Loucy (cell line): ENCODE data around the gene VWA1.
A peak's percentile ranks its signal among the peaks of the same experiment; 100 is the strongest.

Experiments
- H2AFZ ChIP-seq: fragments of 200-600 bp; sonication (generic); 2 replicates; pipeline ENCODE4 v1.6.0; 2016; ENCODE audit warnings: antibody characterized with exemption, mild to moderate bottlenecking, low read length, moderate library complexity
- H3F3A ChIP-seq: fragments of 200-600 bp; 2 replicates; pipeline ENCODE4 v1.6.0; 2016; ENCODE audit warnings: antibody characterized with exemption, low read depth, mild to moderate bottlenecking
- H3K27me3 ChIP-seq: fragments of 200-600 bp; sonication (generic); 2 replicates; pipeline ENCODE4 v1.6.1; 2014; ENCODE audit warnings: low read length, mild to moderate bottlenecking; ENCODE audit not compliant: insufficient read depth, poor library complexity, severe bottlenecking
- H3K36me3 ChIP-seq: fragments of 200-600 bp; sonication (generic); 2 replicates; pipeline ENCODE4 v1.6.1; 2016; ENCODE audit warnings: low read length; ENCODE audit not compliant: insufficient read depth
- H3K4me1 ChIP-seq: fragments of 200-600 bp; sonication (generic); 2 replicates; pipeline ENCODE4 v1.5.1; 2014; ENCODE audit warnings: low read length, mild to moderate bottlenecking; ENCODE audit not compliant: insufficient read depth, poor library complexity, severe bottlenecking
- H3K4me2 ChIP-seq: fragments of 200-600 bp; sonication (generic); 2 replicates; pipeline ENCODE4 v1.6.0; 2014; ENCODE audit warnings: antibody characterized with exemption, low read length, low read depth, mild to moderate bottlenecking; ENCODE audit not compliant: poor library complexity, severe bottlenecking
- H3K4me3 ChIP-seq: fragments of 200-600 bp; sonication (generic); 2 replicates; pipeline ENCODE4 v1.5.1; 2014; ENCODE audit warnings: low read length, mild to moderate bottlenecking, mixed read lengths; ENCODE audit not compliant: poor library complexity, severe bottlenecking
- H3K79me2 ChIP-seq: fragments of 200-600 bp; sonication (generic); 2 replicates; pipeline ENCODE4 v1.6.1; 2014; ENCODE audit warnings: low read length; ENCODE audit not compliant: insufficient read depth
- H3K9ac ChIP-seq: fragments of 200-600 bp; sonication (generic); 2 replicates; pipeline ENCODE4 v1.6.0; 2014; ENCODE audit warnings: mild to moderate bottlenecking, low read depth, low read length, moderate library complexity; ENCODE audit not compliant: poor library complexity, severe bottlenecking
- H3K9me2 ChIP-seq: fragments of 200-600 bp; sonication (generic); replicated peaks from 2 replicates; pipeline ENCODE4 v1.6.1; 2016; ENCODE audit warnings: low read depth, low read length, mixed read lengths
- H3K9me3 ChIP-seq: fragments of 200-600 bp; sonication (generic); 2 replicates; pipeline ENCODE4 v1.6.1; 2014; ENCODE audit warnings: mild to moderate bottlenecking, antibody characterized with exemption, low read length, low read depth; ENCODE audit not compliant: insufficient read depth
- H4K20me1 ChIP-seq: fragments of 200-600 bp; sonication (generic); 2 replicates; pipeline ENCODE4 v1.6.0; 2014; ENCODE audit warnings: antibody characterized with exemption, low read length, mild to moderate bottlenecking; ENCODE audit not compliant: insufficient read depth, poor library complexity, severe bottlenecking
- EZH2phosphoT487 ChIP-seq: fragments of 200-600 bp; IDR thresholded peaks from 2 replicates; pipeline ENCODE4 v1.6.1; 2018; ENCODE audit warnings: antibody characterized with exemption, mild to moderate bottlenecking, moderate library complexity, borderline replicate concordance
- TF ChIP-seq, protein P1 (sequence below): fragments of 200-600 bp; sonication (generic); conservative IDR thresholded peaks from 2 replicates; pipeline ENCODE4 v1.5.1; 2014; ENCODE audit warnings: mild to moderate bottlenecking, antibody characterized with exemption, low read length

The VWA1 gene

DNA sequence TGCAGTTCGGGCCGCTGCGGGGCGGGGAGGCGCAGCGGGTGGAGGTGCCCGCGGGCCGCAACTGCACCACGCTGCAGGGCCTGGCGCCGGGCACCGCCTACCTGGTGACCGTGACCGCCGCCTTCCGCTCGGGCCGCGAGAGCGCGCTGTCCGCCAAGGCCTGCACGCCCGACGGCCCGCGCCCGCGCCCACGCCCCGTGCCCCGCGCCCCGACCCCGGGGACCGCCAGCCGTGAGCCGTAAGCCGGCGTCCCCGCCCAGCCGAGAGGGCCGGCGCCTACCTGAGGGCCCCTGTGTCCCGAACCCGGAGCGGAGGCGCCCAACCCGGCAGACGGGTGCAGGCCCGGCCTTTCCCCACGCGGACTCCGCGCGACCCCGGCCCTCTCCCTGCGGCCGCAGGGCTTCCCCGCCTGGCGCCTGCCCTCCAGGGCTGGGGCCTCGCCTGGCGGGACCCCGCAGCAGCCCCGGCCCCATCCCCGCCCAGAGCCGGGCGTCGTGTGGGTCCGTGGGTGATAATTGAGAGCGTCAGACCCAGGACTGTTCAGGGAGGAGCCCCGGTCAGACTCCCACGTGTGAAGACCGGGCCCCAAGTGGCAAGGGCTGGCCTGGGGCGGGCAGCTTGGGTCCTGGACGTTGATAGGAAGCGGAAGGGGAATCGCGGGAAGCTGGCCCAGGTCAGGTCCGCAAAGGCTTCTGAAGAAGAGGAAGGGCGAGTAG is 4.2 kb downstream of the VWA1 start:
- Histone ChIP-seq H3K4me1 (peaks cover 25% of the 10 kb centered on the region), H3K4me3 (no peak overlapping the region), H3K9me2 (no peaks in the 10 kb centered on the region), H2AFZ (no peak overlapping the region), H3K9me3 (no peaks in the 10 kb centered on the region), H3K27me3 (no peaks in the 10 kb centered on the region), H3K4me2 (no peak overlapping the region), H3K9ac (no peak overlapping the region), H3K79me2 (no peaks in the 10 kb centered on the region), H3K36me3 (no peaks in the 10 kb centered on the region), H4K20me1 (no peaks in the 10 kb centered on the region), H3F3A (no peaks in the 10 kb centered on the region)
- TF ChIP-seq, protein P1, sequence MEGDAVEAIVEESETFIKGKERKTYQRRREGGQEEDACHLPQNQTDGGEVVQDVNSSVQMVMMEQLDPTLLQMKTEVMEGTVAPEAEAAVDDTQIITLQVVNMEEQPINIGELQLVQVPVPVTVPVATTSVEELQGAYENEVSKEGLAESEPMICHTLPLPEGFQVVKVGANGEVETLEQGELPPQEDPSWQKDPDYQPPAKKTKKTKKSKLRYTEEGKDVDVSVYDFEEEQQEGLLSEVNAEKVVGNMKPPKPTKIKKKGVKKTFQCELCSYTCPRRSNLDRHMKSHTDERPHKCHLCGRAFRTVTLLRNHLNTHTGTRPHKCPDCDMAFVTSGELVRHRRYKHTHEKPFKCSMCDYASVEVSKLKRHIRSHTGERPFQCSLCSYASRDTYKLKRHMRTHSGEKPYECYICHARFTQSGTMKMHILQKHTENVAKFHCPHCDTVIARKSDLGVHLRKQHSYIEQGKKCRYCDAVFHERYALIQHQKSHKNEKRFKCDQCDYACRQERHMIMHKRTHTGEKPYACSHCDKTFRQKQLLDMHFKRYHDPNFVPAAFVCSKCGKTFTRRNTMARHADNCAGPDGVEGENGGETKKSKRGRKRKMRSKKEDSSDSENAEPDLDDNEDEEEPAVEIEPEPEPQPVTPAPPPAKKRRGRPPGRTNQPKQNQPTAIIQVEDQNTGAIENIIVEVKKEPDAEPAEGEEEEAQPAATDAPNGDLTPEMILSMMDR, result no peak
- TF ChIP-seq EZH2phosphoT487, result no peak

DNA sequence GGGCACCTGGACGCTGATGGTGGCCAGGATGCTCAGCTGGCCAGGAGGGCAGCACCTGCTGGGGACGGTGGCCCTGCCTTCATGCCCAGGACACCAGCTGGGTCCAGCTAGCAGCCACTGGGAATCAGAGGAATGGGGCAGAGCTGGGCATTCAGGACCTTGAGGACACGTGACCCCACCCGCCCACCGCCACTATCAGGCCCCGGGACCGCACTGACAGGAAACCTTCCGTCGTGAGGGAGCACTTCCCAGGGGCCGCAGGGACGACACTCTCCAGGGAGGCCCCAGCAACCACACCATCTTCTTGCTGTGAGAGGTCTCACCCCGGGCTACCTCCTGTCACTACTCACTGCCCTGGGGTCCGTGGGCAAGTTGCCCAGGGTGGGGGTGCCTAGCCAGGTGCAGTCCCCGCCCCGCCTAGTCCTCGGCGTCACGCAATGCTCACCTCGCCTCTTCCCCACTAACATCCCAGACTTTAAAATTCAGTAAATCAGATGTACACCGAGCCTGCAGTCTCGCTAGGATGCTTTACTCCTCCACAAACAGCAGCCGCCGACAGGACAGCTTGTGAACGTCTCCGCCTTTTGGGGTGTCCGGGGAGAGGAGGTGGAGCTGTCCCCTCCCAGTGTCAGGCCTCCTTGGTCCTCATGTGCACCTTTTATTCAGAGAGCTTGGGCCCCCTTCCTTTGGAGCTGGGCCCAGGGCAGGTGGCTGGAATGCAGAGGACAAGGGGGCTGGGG is 4.9 kb downstream of the VWA1 start:
- H3K9me3 ChIP-seq, result no peaks in the 10 kb centered on the region
- no peak overlapping the region for H3K9ac ChIP-seq
- H3K36me3 ChIP-seq, result no peaks in the 10 kb centered on the region
- H4K20me1 ChIP-seq, result no peaks in the 10 kb centered on the region
- H3K79me2 ChIP-seq, result no peaks in the 10 kb centered on the region
- H3K4me2 ChIP-seq, result no peak overlapping the region
- no peak for TF ChIP-seq EZH2phosphoT487
- TF ChIP-seq, protein P1, result no peak
- H3F3A ChIP-seq, result no peaks in the 10 kb centered on the region
- peaks cover 25% of the 10 kb centered on the region for H3K4me1 ChIP-seq
- no peaks in the 10 kb centered on the region for H3K9me2 ChIP-seq
- no peaks in the 10 kb centered on the region for H3K27me3 ChIP-seq
- H3K4me3 ChIP-seq, result no peak overlapping the region
- no peak overlapping the region for H2AFZ ChIP-seq

DNA sequence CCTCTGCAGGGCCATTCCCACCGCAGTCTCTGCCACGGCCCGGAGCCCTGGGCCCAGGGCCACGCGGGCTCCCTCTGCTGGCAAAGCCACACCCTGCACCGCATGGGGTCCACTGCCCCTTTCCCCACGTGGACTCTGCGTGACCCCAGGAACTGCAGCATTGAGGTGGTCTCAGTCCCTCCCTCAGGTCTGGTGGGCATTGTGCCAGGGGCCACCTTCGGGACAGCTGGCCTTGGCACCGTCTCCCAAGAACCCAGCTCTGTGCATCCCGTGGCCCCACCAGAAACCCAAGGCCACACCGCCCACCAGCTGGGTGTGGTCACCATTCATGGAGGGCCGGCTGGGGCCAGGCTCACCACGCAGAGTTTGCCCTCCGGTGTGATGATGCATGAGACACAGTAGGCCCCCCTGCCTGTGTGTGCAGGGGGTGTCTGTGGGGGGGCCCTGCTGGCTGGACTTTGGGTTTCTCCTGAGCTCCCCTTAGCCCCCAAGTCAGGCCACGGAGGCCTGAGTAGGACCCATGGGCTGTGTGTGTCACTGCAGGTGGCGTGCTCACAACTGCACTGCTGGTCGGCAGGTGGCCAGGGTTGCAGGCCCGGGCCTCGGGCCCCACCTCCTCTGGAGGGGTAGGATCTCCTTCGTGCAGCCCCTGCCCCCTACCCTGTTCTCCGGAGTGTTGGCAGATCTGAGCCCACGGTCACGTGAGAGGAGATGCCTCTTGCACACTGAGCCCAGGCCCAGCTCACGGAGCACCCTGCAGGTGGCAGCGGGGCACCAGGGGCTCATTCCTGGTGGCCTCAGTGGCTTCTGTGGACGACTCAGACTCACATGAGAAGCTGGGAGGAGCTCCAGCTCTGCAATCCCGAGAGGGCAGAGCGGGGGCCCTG is 5.8 kb downstream of the VWA1 start:
- Histone ChIP-seq H3F3A (no peaks in the 10 kb centered on the region), H3K79me2 (no peaks in the 10 kb centered on the region), H4K20me1 (no peaks in the 10 kb centered on the region), H3K9me3 (no peaks in the 10 kb centered on the region), H3K4me2 (no peak overlapping the region), H3K4me1 (peaks cover 25% of the 10 kb centered on the region), H3K4me3 (no peak overlapping the region), H2AFZ (no peak overlapping the region), H3K9ac (no peak overlapping the region), H3K36me3 (no peaks in the 10 kb centered on the region), H3K9me2 (no peaks in the 10 kb centered on the region), H3K27me3 (no peaks in the 10 kb centered on the region)
- TF ChIP-seq, protein P1, result peak; percentile 83
- no peak for TF ChIP-seq EZH2phosphoT487
